Psoas muscle (tissue), 8 donors: ENCODE data around the gene GNG12. TPM values are rescaled to one million over a fixed set of nuclear protein-coding genes. Genes with fewer than 3 reads are reported as not detected.

Experiments used
- ATAC-seq, 4 donors: fragments of 200-7000 bp; cut with Tn5 transposase; one replicate each; pipeline ENCODE4 v1.9.1; 2020; ENCODE audit warnings: moderate library complexity in 3 of 4, mild to moderate bottlenecking in 2 of 4
- DNase-seq, 2 donors: peaks; one replicate each; pipeline ENCODE4 v3.0.0-alpha.2; 2020
- H3K27ac ChIP-seq: fragments of 200-600 bp; one replicate; pipeline ENCODE4 v1.8.0; 2022
- H3K27me3 ChIP-seq, 3 donors: fragments of 200-600 bp in 1 of 3; one replicate each; pipeline versions ENCODE4 v1.6.1 to v1.8.0; 2013 to 2022; ENCODE audit warnings: low read length in 2 of 3, mild to moderate bottlenecking in 2 of 3, moderate library complexity in 1 of 3; ENCODE audit not compliant: insufficient read depth in 3 of 3
- H3K36me3 ChIP-seq, 2 donors: fragments of 200-600 bp in 1 of 2; one replicate each; pipeline versions ENCODE4 v1.6.1 to v1.8.0; 2013 to 2022; ENCODE audit warnings: low read depth in 1 of 2, mild to moderate bottlenecking in 1 of 2, moderate library complexity in 1 of 2; ENCODE audit not compliant: insufficient read depth in 1 of 2
- H3K4me1 ChIP-seq: fragments of 200-600 bp; one replicate; pipeline ENCODE4 v1.8.0; 2022
- H3K4me3 ChIP-seq: fragments of 200-600 bp; one replicate; pipeline ENCODE4 v1.8.0; 2022; ENCODE audit warnings: mild to moderate bottlenecking
- H3K9me3 ChIP-seq: fragments of 200-600 bp; one replicate; pipeline ENCODE4 v1.8.0; 2022
- CTCF ChIP-seq: fragments of 200-600 bp; IDR thresholded peaks from one replicate; pipeline ENCODE4 v1.8.0; 2022; ENCODE audit warnings: antibody characterized with exemption
- WGBS, 3 donors: extraction: QIAGEN DNeasy Blood & Tissue Kit; methylation state at CpG; one replicate each; pipeline versions ENCODE4 v1.1.6 to v1.1.7; 2013; 5-methylcytosine and 5-hydroxymethylcytosine counted together
- intact Hi-C, 2 donors: fragments of 100-400 bp; cut with DNase I; formaldehyde crosslinking; loops; one replicate each; pipeline versions ENCODE4 v1.11.0 to v1.14.2; 2022
- polyA plus RNA-seq, 3 donors: library from polyadenylated mRNA; stranded (reverse); fragments of 200-250 nt; gene quantifications; one replicate each; pipeline ENCODE4 v1.2.3, GENCODE V29; 2013
- total RNA-seq, 4 donors: library from RNA; stranded (reverse); fragmentation: NEBNext Ultra II Directional in 2 of 4; extraction: Animal tissue kit (Norgen Biotek cat#: 25700) in 2 of 4; gene quantifications; one replicate each; pipeline versions ENCODE4 v1.2.1 to v1.2.4, GENCODE V29; 2021 to 2023
- donor health status: healthy with polysubstance abuse.
- donor health status: DM: no; HTN: no; CAD: no; lungs with moderate emphysema.
- donor health status: Bipolar disorder and iron deficiency.
- donor health status: healthy.
- donor health status: DM: yes; HTN: yes; CAD: no.
- donor health status: DM: no; HTN: no; CAD: no.
- donor health status: DM: no; HTN: no; CAD: no.
- donor health status: DM: yes; HTN: yes; CAD: no.

The GNG12 gene
- total and polyA plus RNA-seq, 7 donors, result 8.9 to 25.1 (median 18.6) TPM

- H3K9me3 ChIP-seq, result no peaks in the 10 kb centered on the region
- no peak overlapping the region for H3K27ac ChIP-seq
- H3K4me3 ChIP-seq, result no peak overlapping the region
- H3K4me1 ChIP-seq, result no peaks in the 10 kb centered on the region
- TF ChIP-seq CTCF, result no peak
- no peaks in the 10 kb centered on the region for H3K27me3 ChIP-seq
- H3K36me3 ChIP-seq, result no peaks in the 10 kb centered on the region
- intact Hi-C loops, result no loop called here
- WGBS, 3 donors, result 67 to 84% (median 80%) methylated on average over 3 of the region's 3 CpGs
- DNase-seq (no peak), ATAC-seq (no peak)
Observed at GRCh38 chr1:67696708-67697107, 136.6 kb downstream of the GNG12 start.

GRCh38 chr1:67695963-67696362, 137.3 kb downstream of the GNG12 start:
- Histone ChIP-seq H3K36me3 (no peaks in the 10 kb centered on the region), H3K4me3 (no peak overlapping the region), H3K27me3 (no peaks in the 10 kb centered on the region), H3K4me1 (no peaks in the 10 kb centered on the region), H3K9me3 (no peaks in the 10 kb centered on the region), H3K27ac (no peak overlapping the region)
- no peak for TF ChIP-seq CTCF
- DNase-seq, result no peak
- intact Hi-C loops, result no loop called here
- no peak for ATAC-seq
- 68 to 93% (median 91%) methylated on average over 2 of the region's 2 CpGs for WGBS, 3 donors

- Histone ChIP-seq H3K4me1 (no peaks in the 10 kb centered on the region), H3K4me3 (no peak overlapping the region), H3K36me3 (peaks cover 3 to 25% of the 10 kb centered on the region in 2 donors), H3K9me3 (no peaks in the 10 kb centered on the region), H3K27ac (no peak overlapping the region), H3K27me3 (no peaks in the 10 kb centered on the region)
- ATAC-seq, result peak in 1 of 4 donors; percentile 9
- intact Hi-C loops, result no loop called here
- no peak for DNase-seq
- TF ChIP-seq CTCF, result no peak
Observed at GRCh38 chr1:67691712-67692111, 141.6 kb downstream of the GNG12 start.

- TF ChIP-seq CTCF, result no peak
- Histone ChIP-seq H3K36me3 (peaks cover 3 to 29% of the 10 kb centered on the region in 2 donors), H3K4me1 (no peaks in the 10 kb centered on the region), H3K4me3 (no peak overlapping the region), H3K9me3 (no peaks in the 10 kb centered on the region), H3K27me3 (no peaks in the 10 kb centered on the region), H3K27ac (no peak overlapping the region)
- ATAC-seq, result no peak
- no peak for DNase-seq
- intact Hi-C loops, result no loop called here
- 92 to 98% (median 93%) methylated on average over 2 of the region's 2 CpGs for WGBS, 3 donors
Observed at GRCh38 chr1:67690411-67690810, 142.9 kb downstream of the GNG12 start.

DNA sequence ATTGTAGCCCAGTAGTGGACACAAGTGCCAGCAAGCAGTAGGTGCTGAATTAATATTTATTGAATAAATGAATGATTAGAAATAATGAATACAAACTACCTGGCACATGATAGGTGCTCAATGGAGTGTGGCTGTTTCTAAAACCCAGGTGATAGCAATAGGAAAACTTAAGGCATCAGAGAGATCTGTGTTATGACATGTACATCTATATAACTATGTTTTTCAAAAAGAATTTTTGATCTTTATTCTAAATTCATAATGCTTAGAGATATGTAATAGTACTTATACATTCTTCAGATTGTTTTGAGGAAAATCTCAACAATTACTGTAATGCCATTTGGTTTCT, 143.3 kb downstream of the GNG12 start:
- H3K36me3 ChIP-seq, result peaks cover 3 to 29% of the 10 kb centered on the region in 2 donors
- peak overlapping the region; percentile 96 for H3K27ac ChIP-seq
- intact Hi-C loops, result no loop called here
- no peaks in the 10 kb centered on the region for H3K4me1 ChIP-seq
- TF ChIP-seq CTCF, result no peak
- no peaks in the 10 kb centered on the region for H3K27me3 ChIP-seq
- no peak overlapping the region for H3K4me3 ChIP-seq
- DNase-seq (no peak), ATAC-seq (no peak)
- no peaks in the 10 kb centered on the region for H3K9me3 ChIP-seq
